H1 (cell line): ENCODE data around the gene MRPL3. TPM values are rescaled to one million over a fixed set of nuclear protein-coding genes. Genes with fewer than 3 reads are reported as not detected.

ENCODE experiments used
- CTCF ChIA-PET: fragments of 300-600 bp; sonication (Branson Sonifier 250); formaldehyde crosslinking; loops from one replicate; lab custom pipeline; 2021; ENCODE audit not compliant: partially characterized antibody; lab: Charles Lee
- POLR2A ChIA-PET: fragments of 300-600 bp; sonication (Branson Sonifier 250); formaldehyde crosslinking; loops from one replicate; lab custom pipeline; 2021; ENCODE audit warnings: inconsistent platforms; ENCODE audit not compliant: partially characterized antibody; lab: Charles Lee
- DNase-seq, 2 experiments: peaks; one replicate each; pipeline versions ENCODE4 v3.0.0 to v3.0.0-alpha.2; 2010 to 2022; ENCODE audit warnings: low spot score in 2 of 2, low read depth in 1 of 2, mixed read lengths in 1 of 2
- FAIRE-seq: peaks from 2 replicates; lab custom pipeline; 2011; peaks lifted over from hg19 to GRCh38; lab: Jason Lieb, UNC
- H2AFZ ChIP-seq: 2 replicates; pipeline ENCODE4 v1.8.1; 2012; ENCODE audit warnings: low read length, inconsistent platforms
- H2AK5ac ChIP-seq: 2 replicates; pipeline ENCODE4 v1.6.1; 2013; ENCODE audit warnings: low read depth, low read length
- H2BK120ac ChIP-seq: replicated peaks from 2 replicates; pipeline ENCODE3; 2013; ENCODE audit warnings: low read depth, low read length, inconsistent platforms
- H2BK12ac ChIP-seq: 2 replicates; pipeline ENCODE4 v1.6.1; 2013; ENCODE audit warnings: low read depth, low read length
- H2BK15ac ChIP-seq: 2 replicates; pipeline ENCODE4 v1.6.1; 2013; ENCODE audit warnings: low read length
- H2BK20ac ChIP-seq: 2 replicates; pipeline ENCODE4 v1.6.1; 2013; ENCODE audit warnings: low read length
- H2BK5ac ChIP-seq: 2 replicates; pipeline ENCODE4 v1.6.1; 2013; ENCODE audit warnings: low read depth, low read length
- H3K14ac ChIP-seq: 2 replicates; pipeline ENCODE4 v1.6.1; 2013; ENCODE audit warnings: inconsistent platforms; ENCODE audit not compliant: insufficient read length
- H3K18ac ChIP-seq: 2 replicates; pipeline ENCODE4 v1.6.1; 2013; ENCODE audit warnings: low read length; ENCODE audit errors: extremely low read depth
- H3K23ac ChIP-seq: 2 replicates; pipeline ENCODE4 v1.6.1; 2013; ENCODE audit warnings: inconsistent platforms; ENCODE audit not compliant: insufficient read length
- H3K23me2 ChIP-seq: 2 replicates; pipeline ENCODE4 v1.6.1; 2013; ENCODE audit warnings: low read depth, low read length
- H3K27ac ChIP-seq: 2 replicates; pipeline ENCODE4 v1.6.1; 2011; ENCODE audit warnings: low read depth, low read length, inconsistent platforms
- H3K27me3 ChIP-seq, 4 experiments: replicated peaks in 1 of 4; 1 replicate in 1 of 4; 2 replicates in 3 of 4; pipeline versions ENCODE4 v1.6.1 to v1.8.1; 2011 to 2013; ENCODE audit warnings: low read length in 3 of 4, mild to moderate bottlenecking in 3 of 4, inconsistent platforms in 2 of 4, mixed read lengths in 2 of 4, moderate library complexity in 1 of 4; ENCODE audit not compliant: control insufficient read depth in 3 of 4, insufficient read depth in 3 of 4; ENCODE audit errors: extremely low read depth in 1 of 4
- H3K36me3 ChIP-seq, 4 experiments: 2 replicates each; pipeline versions ENCODE4 v1.6.1 to v1.8.1; 2011 to 2013; ENCODE audit warnings: mild to moderate bottlenecking in 4 of 4, low read length in 3 of 4, moderate library complexity in 2 of 4, control low read depth in 1 of 4, inconsistent platforms in 1 of 4; ENCODE audit not compliant: insufficient read depth in 4 of 4, control insufficient read depth in 2 of 4
- H3K4ac ChIP-seq: replicated peaks from 2 replicates; pipeline ENCODE3; 2013; ENCODE audit warnings: low read length, low read depth, mixed read lengths, inconsistent platforms; ENCODE audit not compliant: insufficient read length
- H3K4me1 ChIP-seq, 4 experiments: replicated peaks in 1 of 4; 1 replicate in 1 of 4; 2 replicates in 3 of 4; pipeline versions ENCODE4 v1.6.1 to v1.8.1; 2011 to 2013; ENCODE audit warnings: low read length in 3 of 4, inconsistent platforms in 2 of 4, mixed read lengths in 1 of 4; ENCODE audit not compliant: insufficient read depth in 4 of 4, control insufficient read depth in 3 of 4
- H3K4me2 ChIP-seq, 2 experiments: 2 replicates each; pipeline versions ENCODE4 v1.6.1 to v1.8.1; 2011 to 2013; ENCODE audit warnings: low read depth in 2 of 2, low read length in 2 of 2, control low read depth in 1 of 2, inconsistent platforms in 1 of 2, mild to moderate bottlenecking in 1 of 2; ENCODE audit not compliant: insufficient read depth in 1 of 2
- H3K4me3 ChIP-seq, 4 experiments: fragments of 200-600, 300-600 bp in 1 of 4; sonication (generic), shearing (Covaris generic), sonication (Bioruptor Twin) in 1 of 4; 2 replicates each; pipeline versions ENCODE4 v1.5.1 to v1.8.1; 2011 to 2016; ENCODE audit warnings: low read length in 4 of 4, low read depth in 3 of 4, control low read depth in 2 of 4, inconsistent platforms in 2 of 4, mild to moderate bottlenecking in 2 of 4, mixed read lengths in 1 of 4, moderate library complexity in 1 of 4; ENCODE audit not compliant: insufficient read depth in 2 of 4; ENCODE audit errors: extremely low read depth in 1 of 4
- H3K56ac ChIP-seq: replicated peaks from 2 replicates; pipeline ENCODE3; 2013; ENCODE audit warnings: low read depth, mild to moderate bottlenecking, mixed read lengths, low read length, inconsistent platforms; ENCODE audit not compliant: insufficient read length
- H3K79me1 ChIP-seq: 2 replicates; pipeline ENCODE4 v1.6.1; 2013; ENCODE audit warnings: low read depth, low read length, control low read depth
- H3K79me2 ChIP-seq, 2 experiments: 2 replicates each; pipeline versions ENCODE4 v1.6.1 to v1.8.1; 2012 to 2013; ENCODE audit warnings: low read length in 2 of 2, mild to moderate bottlenecking in 2 of 2, inconsistent platforms in 1 of 2; ENCODE audit not compliant: insufficient read depth in 2 of 2, control insufficient read depth in 1 of 2
- H3K9ac ChIP-seq, 4 experiments: replicated peaks in 1 of 4; 1 replicate in 1 of 4; 2 replicates in 3 of 4; pipeline versions ENCODE4 v1.6.1 to v1.8.1; 2011 to 2013; ENCODE audit warnings: low read depth in 3 of 4, low read length in 3 of 4, control low read depth in 2 of 4, mild to moderate bottlenecking in 2 of 4, moderate library complexity in 2 of 4, inconsistent platforms in 1 of 4; ENCODE audit errors: extremely low read depth in 1 of 4
- H3K9me3 ChIP-seq, 2 experiments: 2 replicates each; pipeline versions ENCODE4 v1.6.1 to v1.8.1; 2012 to 2013; ENCODE audit warnings: mild to moderate bottlenecking in 2 of 2, moderate library complexity in 2 of 2, control low read depth in 1 of 2, inconsistent platforms in 1 of 2, low read depth in 1 of 2, low read length in 1 of 2, mixed read lengths in 1 of 2; ENCODE audit not compliant: insufficient read depth in 2 of 2
- H4K20me1 ChIP-seq, 2 experiments: replicated peaks in 1 of 2; 2 replicates each; pipeline versions ENCODE3 to v1.8.1; 2011 to 2013; ENCODE audit warnings: inconsistent platforms in 2 of 2, low read length in 2 of 2, mild to moderate bottlenecking in 1 of 2; ENCODE audit not compliant: insufficient read depth in 2 of 2, control insufficient read depth in 1 of 2
- H4K5ac ChIP-seq: 2 replicates; pipeline ENCODE4 v1.6.1; 2013; ENCODE audit warnings: low read length, low read depth, mixed read lengths, inconsistent platforms; ENCODE audit not compliant: insufficient read length
- H4K8ac ChIP-seq: 2 replicates; pipeline ENCODE4 v1.8.0; 2013; ENCODE audit warnings: mild to moderate bottlenecking, moderate library complexity, low read length, inconsistent platforms; ENCODE audit not compliant: insufficient read depth; ENCODE audit errors: extremely low read depth
- H4K91ac ChIP-seq: replicated peaks from 2 replicates; pipeline ENCODE3; 2013; ENCODE audit warnings: low read length, mixed read lengths, inconsistent platforms; ENCODE audit not compliant: insufficient read length
- BRCA1 ChIP-seq: IDR thresholded peaks from 2 replicates; pipeline ENCODE4 v1.6.1; 2012; ENCODE audit warnings: low read depth, low read length, improper control_type of control experiment
- HDAC6 ChIP-seq: IDR thresholded peaks from one replicate; pipeline ENCODE4 v1.7.1; 2012; ENCODE audit warnings: low read depth, mild to moderate bottlenecking, inconsistent platforms, low read length, moderate library complexity
- POU5F1 ChIP-seq: IDR thresholded peaks from 2 replicates; pipeline ENCODE4 v1.6.1; 2011; ENCODE audit warnings: low read depth, mild to moderate bottlenecking, low read length, moderate library complexity
- RAD21 ChIP-seq, 2 experiments: IDR thresholded peaks in 1 of 2; conservative IDR thresholded peaks in 1 of 2; 2 replicates each; pipeline ENCODE4 v1.6.1; 2011; ENCODE audit warnings: low read depth in 2 of 2, low read length in 2 of 2, improper control_type of control experiment in 1 of 2, inconsistent platforms in 1 of 2, mild to moderate bottlenecking in 1 of 2, moderate library complexity in 1 of 2
- WGBS, 2 experiments: shearing (Covaris generic) in 1 of 2; methylation state at CpG; one replicate each; pipeline versions ENCODE4 v1.1.6 to v1.1.7; 2013 to 2015; ENCODE audit warnings: low lambda C conversion rate in 2 of 2, mixed read lengths in 2 of 2, inconsistent platforms in 1 of 2, low coverage in 1 of 2, missing lambda C conversion rate in 1 of 2; ENCODE audit not compliant: insufficient replicate concordance in 2 of 2, insufficient coverage in 1 of 2, insufficient read length in 1 of 2; ENCODE audit errors: extremely low coverage in 1 of 2, missing lambda C conversion rate in 1 of 2; 5-methylcytosine and 5-hydroxymethylcytosine counted together
- polyA plus RNA-seq, 7 experiments: library from polyadenylated mRNA; depleted of rRNA in 3 of 7; stranded (reverse) in 5 of 7; unstranded in 2 of 7; fragments of >200 nt in 5 of 7; fragments of 200-250 nt in 2 of 7; gene quantifications; 1 replicate in 5 of 7; 2 replicates in 1 of 7; 4 replicates in 1 of 7; pipeline versions ENCODE4 v1.2.1 to v1.2.3, GENCODE V29; 2011 to 2013; ENCODE audit warnings: missing spikeins in 2 of 7, mixed read lengths in 2 of 7
- total RNA-seq: library from RNA; stranded (reverse); fragmentation: NEBNext Ultra II Directional; extraction: Animal tissue kit (Norgen Biotek cat#: 25700); gene quantifications from 2 replicates; pipeline ENCODE4 v1.2.1, GENCODE V29; 2021

The MRPL3 gene
- total and polyA plus RNA-seq, 2 of the 8 experiments (the other 6 are each of a cell fraction or from before 2014, with no cell fraction given) = 164 to 175 TPM

GRCh38 chr3:131432441-131432840 lies 70.3 kb downstream of the MRPL3 start:
- Histone ChIP-seq H3K9ac (no peak overlapping the region), H4K91ac (no peak overlapping the region), H4K20me1 (no peaks in the 10 kb centered on the region), H3K79me2 (no peaks in the 10 kb centered on the region), H3K27me3 (no peaks in the 10 kb centered on the region), H2BK15ac (no peak overlapping the region), H2BK20ac (no peak overlapping the region), H3K23me2 (no peaks in the 10 kb centered on the region; the same call in 1 of the 2 replicates), H2BK120ac (no peak overlapping the region), H3K79me1 (no peaks in the 10 kb centered on the region), H3K4me1 (no peaks in the 10 kb centered on the region), H3K14ac (no peak overlapping the region), H3K36me3 (no peaks in the 10 kb centered on the region), H2AFZ (no peak overlapping the region), H4K5ac (no peak overlapping the region), H3K23ac (no peak overlapping the region), H2BK5ac (no peak overlapping the region), H3K4me3 (no peak overlapping the region), H3K27ac (no peak overlapping the region), H2BK12ac (no peak overlapping the region), H3K9me3 (no peaks in the 10 kb centered on the region), H3K56ac (no peak overlapping the region), H3K18ac (no peak overlapping the region), H2AK5ac (no peak overlapping the region), H4K8ac (no peak overlapping the region), H3K4ac (no peak overlapping the region), H3K4me2 (no peak overlapping the region)
- TF ChIP-seq POU5F1 (no peak), RAD21 (IDR thresholded peaks at IDR 0.05 in 1 of 2, conservative IDR thresholded peaks at IDR 0.05 in 1 of 2; ENCODE audit: low read depth in 2 of 2, low read length in 2 of 2) (no peak), BRCA1 (no peak), HDAC6 (no peak)
- FAIRE-seq (no peak), DNase-seq (no peak)
- CTCF ChIA-PET = interaction anchor here (0.7 to 1.6 kb wide), 2 partner anchors 11 to 95 kb away, joined by 3 read pairs; no protein-coding TSS in a partner anchor
- 93% methylated on average over 3 of the region's 3 CpGs; no CpG with 5 or more reads in 1 of the 2 experiments for WGBS, 2 experiments
- POLR2A ChIA-PET = interaction anchor here (1.4 kb wide), 1 partner anchor 26 kb away, joined by 4 read pairs; no protein-coding TSS in a partner anchor
